OCI-LY7 (cell line): ENCODE data around the gene GABRG3. TPM values are rescaled to one million over a fixed set of nuclear protein-coding genes. Genes with fewer than 3 reads are reported as not detected.

Source experiments
- BruUV-seq: library from RNA; stranded (reverse); fragments of 400-500 nt; replicated peaks from 2 replicates; lab custom pipeline; 2021; lab: Mats Ljungman, UMichigan
- CTCF ChIA-PET: fragments of 300-600 bp; sonication (Branson Sonifier 250); formaldehyde crosslinking; loops from one replicate; lab custom pipeline; 2022; ENCODE audit warnings: antibody characterized with exemption; ENCODE audit not compliant: unreplicated experiment; lab: Charles Lee
- POLR2A ChIA-PET: fragments of 300-600 bp; sonication (Branson Sonifier 250); formaldehyde crosslinking; loops from one replicate; lab custom pipeline; 2022; ENCODE audit warnings: antibody characterized with exemption; lab: Charles Lee
- DNase-seq: peaks from one replicate; pipeline ENCODE4 v3.0.0-alpha.2; 2015; ENCODE audit warnings: low spot score
- H2AFZ ChIP-seq: fragments of 200-600 bp; sonication (generic), shearing (Covaris generic); 2 replicates; pipeline ENCODE4 v1.6.1; 2014; ENCODE audit warnings: mild to moderate bottlenecking, antibody characterized with exemption, low read length, moderate library complexity
- H3K27ac ChIP-seq: fragments of 200-600 bp; sonication (generic); 2 replicates; pipeline ENCODE4 v1.5.1; 2014; ENCODE audit warnings: mixed run types, low read depth, mild to moderate bottlenecking, moderate library complexity, low read length, inconsistent platforms; ENCODE audit not compliant: poor library complexity, severe bottlenecking
- H3K36me3 ChIP-seq: fragments of 200-600 bp; sonication (generic); 2 replicates; pipeline ENCODE4 v1.6.1; 2014; ENCODE audit warnings: mild to moderate bottlenecking, antibody characterized with exemption, low read length, moderate library complexity, mixed read lengths; ENCODE audit not compliant: insufficient read depth
- H3K4me1 ChIP-seq: fragments of 200-600 bp; sonication (generic); 2 replicates; pipeline ENCODE4 v1.5.1; 2014; ENCODE audit warnings: mild to moderate bottlenecking, low read length; ENCODE audit not compliant: insufficient read depth, poor library complexity, severe bottlenecking
- H3K4me2 ChIP-seq: fragments of 200-600 bp; sonication (generic); 2 replicates; pipeline ENCODE4 v1.6.1; 2014; ENCODE audit warnings: mild to moderate bottlenecking, low read length
- H3K4me3 ChIP-seq: fragments of 200-600 bp; sonication (generic); 2 replicates; pipeline ENCODE4 v1.5.1; 2014; ENCODE audit warnings: mild to moderate bottlenecking, low read depth, low read length; ENCODE audit not compliant: poor library complexity, severe bottlenecking
- H3K79me2 ChIP-seq: fragments of 200-600 bp; sonication (generic); 2 replicates; pipeline ENCODE4 v1.6.1; 2016; ENCODE audit warnings: low read depth, mild to moderate bottlenecking, low read length, moderate library complexity, mixed read lengths; ENCODE audit not compliant: insufficient read depth
- H3K9me2 ChIP-seq: fragments of 200-600 bp; sonication (generic); 2 replicates; pipeline ENCODE4 v1.6.1; 2016; ENCODE audit warnings: mild to moderate bottlenecking, low read length, mixed read lengths; ENCODE audit not compliant: insufficient read depth
- H3K9me3 ChIP-seq: fragments of 200-600 bp; sonication (generic); 2 replicates; pipeline ENCODE4 v1.6.1; 2014; ENCODE audit warnings: mild to moderate bottlenecking, mixed run types, low read length, mixed read lengths
- H4K20me1 ChIP-seq: fragments of 200-600 bp; sonication (generic); 2 replicates; pipeline ENCODE4 v1.6.1; 2014; ENCODE audit warnings: mild to moderate bottlenecking, antibody characterized with exemption, low read length, moderate library complexity, mixed read lengths; ENCODE audit not compliant: insufficient read depth
- EZH2phosphoT487 ChIP-seq: fragments of 200-600 bp; sonication (generic); IDR thresholded peaks from 2 replicates; pipeline ENCODE4 v1.6.1; 2018; ENCODE audit warnings: low read depth, borderline replicate concordance, mild to moderate bottlenecking, mixed run types, antibody characterized with exemption, low read length, moderate library complexity, mixed read lengths
- intact Hi-C: fragments of 100-400 bp; cut with micrococcal nuclease; formaldehyde crosslinking; loops from one replicate; pipeline ENCODE4 v1.10.0; 2022; ENCODE audit not compliant: unreplicated experiment
- total RNA-seq, 2 experiments: library from RNA; depleted of rRNA in 1 of 2; stranded (reverse); fragments of >200 nt in 1 of 2; shearing (Covaris generic) in 1 of 2; gene quantifications; 2 replicates each; pipeline ENCODE4 v1.2.3, GENCODE V29; 2014 to 2022
- TF ChIP-seq, protein P1 (sequence below): fragments of 200-600 bp; sonication (generic); conservative IDR thresholded peaks from 2 replicates; pipeline ENCODE4 v1.5.1; 2014; ENCODE audit warnings: mild to moderate bottlenecking, antibody characterized with exemption, low read length, moderate library complexity, mixed read lengths

GABRG3 gene
- total RNA-seq, 2 experiments from 2014 or later: not detected

DNA sequence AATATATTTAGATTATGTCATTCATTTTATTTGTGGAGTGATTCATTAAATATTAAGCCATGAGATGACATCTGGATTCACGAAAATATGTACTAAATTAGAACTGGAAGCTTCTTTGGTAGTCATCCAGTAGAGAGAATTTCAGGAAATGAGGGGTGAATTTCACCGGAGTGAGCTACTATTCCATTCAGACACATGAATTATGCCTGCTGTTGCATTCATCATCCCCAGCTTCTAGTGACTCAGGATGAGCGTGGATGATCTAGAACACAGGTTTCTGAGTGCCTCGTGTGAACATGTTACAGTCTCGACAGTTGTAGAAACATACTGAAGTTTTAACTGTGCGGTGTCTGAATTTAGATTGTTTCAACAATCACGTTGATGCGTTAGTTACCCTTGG, 42.9 kb upstream of the GABRG3 start:
- no TSS peak for BruUV-seq
- ChIA-PET CTCF (no interaction called here), POLR2A (no interaction called here)
- Histone ChIP-seq H3K9me2 (no peaks in the 10 kb centered on the region; the same call in 1 of the 2 replicates), H3K4me2 (no peak overlapping the region), H3K9me3 (no peaks in the 10 kb centered on the region), H3K36me3 (no peaks in the 10 kb centered on the region), H3K4me3 (no peak overlapping the region), H2AFZ (no peak overlapping the region), H4K20me1 (no peaks in the 10 kb centered on the region), H3K4me1 (no peaks in the 10 kb centered on the region), H3K79me2 (no peaks in the 10 kb centered on the region), H3K27ac (no peak overlapping the region)
- intact Hi-C loops: no loop called here
- DNase-seq: no peak
- TF ChIP-seq EZH2phosphoT487: no peak
- TF ChIP-seq, protein P1, sequence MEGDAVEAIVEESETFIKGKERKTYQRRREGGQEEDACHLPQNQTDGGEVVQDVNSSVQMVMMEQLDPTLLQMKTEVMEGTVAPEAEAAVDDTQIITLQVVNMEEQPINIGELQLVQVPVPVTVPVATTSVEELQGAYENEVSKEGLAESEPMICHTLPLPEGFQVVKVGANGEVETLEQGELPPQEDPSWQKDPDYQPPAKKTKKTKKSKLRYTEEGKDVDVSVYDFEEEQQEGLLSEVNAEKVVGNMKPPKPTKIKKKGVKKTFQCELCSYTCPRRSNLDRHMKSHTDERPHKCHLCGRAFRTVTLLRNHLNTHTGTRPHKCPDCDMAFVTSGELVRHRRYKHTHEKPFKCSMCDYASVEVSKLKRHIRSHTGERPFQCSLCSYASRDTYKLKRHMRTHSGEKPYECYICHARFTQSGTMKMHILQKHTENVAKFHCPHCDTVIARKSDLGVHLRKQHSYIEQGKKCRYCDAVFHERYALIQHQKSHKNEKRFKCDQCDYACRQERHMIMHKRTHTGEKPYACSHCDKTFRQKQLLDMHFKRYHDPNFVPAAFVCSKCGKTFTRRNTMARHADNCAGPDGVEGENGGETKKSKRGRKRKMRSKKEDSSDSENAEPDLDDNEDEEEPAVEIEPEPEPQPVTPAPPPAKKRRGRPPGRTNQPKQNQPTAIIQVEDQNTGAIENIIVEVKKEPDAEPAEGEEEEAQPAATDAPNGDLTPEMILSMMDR: no peak

DNA sequence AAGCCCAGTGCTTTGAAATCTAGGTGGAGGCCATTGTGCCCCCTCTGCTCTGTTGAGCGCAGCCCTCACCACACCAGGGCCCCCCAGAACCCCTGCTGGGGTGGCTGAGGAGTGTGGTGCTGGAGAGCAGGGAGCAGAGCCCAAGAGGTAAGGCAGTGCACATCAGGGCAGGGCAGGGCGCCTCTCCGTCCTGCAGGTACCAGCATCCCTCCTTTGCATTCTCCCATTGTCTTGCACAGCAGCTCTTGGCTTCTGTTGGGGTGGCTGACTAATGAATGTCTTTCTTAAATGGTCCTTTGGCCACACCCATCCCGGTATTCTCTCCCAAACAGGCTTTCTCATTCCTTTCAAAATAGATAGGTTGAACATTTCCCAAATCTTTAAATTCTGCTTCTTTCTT, 41.4 kb upstream of the GABRG3 start:
- Histone ChIP-seq H3K79me2 (no peaks in the 10 kb centered on the region), H3K4me3 (no peak overlapping the region), H3K4me1 (no peaks in the 10 kb centered on the region), H3K27ac (no peak overlapping the region), H3K4me2 (no peak overlapping the region), H4K20me1 (no peaks in the 10 kb centered on the region), H3K9me3 (no peaks in the 10 kb centered on the region), H3K9me2 (no peaks in the 10 kb centered on the region), H3K36me3 (no peaks in the 10 kb centered on the region), H2AFZ (no peak overlapping the region)
- DNase-seq: no peak
- ChIA-PET POLR2A (no interaction called here), CTCF (no interaction called here)
- no peak for TF ChIP-seq EZH2phosphoT487
- TF ChIP-seq, protein P1: no peak
- intact Hi-C loops: no loop called here
- no TSS peak for BruUV-seq

DNA sequence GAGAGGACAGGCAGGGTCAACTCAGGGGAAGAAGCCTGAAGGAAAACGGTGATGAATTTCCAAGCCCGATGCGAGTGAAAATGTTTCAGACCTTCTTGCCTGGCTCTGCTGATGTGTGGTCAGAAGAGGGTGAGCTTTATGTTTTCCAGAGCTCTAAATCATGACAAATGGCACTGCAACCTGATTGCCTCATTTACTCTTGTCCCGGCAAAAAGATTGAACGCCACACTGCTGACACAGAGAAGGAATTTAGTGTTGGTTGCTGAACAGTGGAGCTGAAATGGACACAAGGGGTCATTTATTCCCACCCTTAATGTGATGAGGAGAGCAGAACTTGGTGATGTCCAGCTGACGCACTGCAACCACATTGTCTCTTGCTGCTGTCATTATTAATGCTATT, 36.1 kb upstream of the GABRG3 start:
- Histone ChIP-seq H3K4me3 (no peak overlapping the region), H2AFZ (no peak overlapping the region), H4K20me1 (no peaks in the 10 kb centered on the region), H3K79me2 (no peaks in the 10 kb centered on the region), H3K9me3 (no peaks in the 10 kb centered on the region), H3K36me3 (no peaks in the 10 kb centered on the region), H3K9me2 (no peaks in the 10 kb centered on the region), H3K27ac (no peak overlapping the region), H3K4me1 (no peaks in the 10 kb centered on the region), H3K4me2 (no peak overlapping the region)
- no peak for DNase-seq
- no TSS peak for BruUV-seq
- TF ChIP-seq, protein P1: no peak
- TF ChIP-seq EZH2phosphoT487: no peak
- intact Hi-C loops: no loop called here
- CTCF ChIA-PET: no interaction called here
- POLR2A ChIA-PET: no interaction called here
